GM18858 (cell line): ENCODE measurements around the gene GBGT1.

Source experiments
- ATAC-seq: cut with Tn5 transposase; IDR thresholded peaks from one replicate; pipeline ENCODE4 v1.9.1; 2021; ENCODE audit not compliant: unreplicated experiment

The GBGT1 gene

DNA sequence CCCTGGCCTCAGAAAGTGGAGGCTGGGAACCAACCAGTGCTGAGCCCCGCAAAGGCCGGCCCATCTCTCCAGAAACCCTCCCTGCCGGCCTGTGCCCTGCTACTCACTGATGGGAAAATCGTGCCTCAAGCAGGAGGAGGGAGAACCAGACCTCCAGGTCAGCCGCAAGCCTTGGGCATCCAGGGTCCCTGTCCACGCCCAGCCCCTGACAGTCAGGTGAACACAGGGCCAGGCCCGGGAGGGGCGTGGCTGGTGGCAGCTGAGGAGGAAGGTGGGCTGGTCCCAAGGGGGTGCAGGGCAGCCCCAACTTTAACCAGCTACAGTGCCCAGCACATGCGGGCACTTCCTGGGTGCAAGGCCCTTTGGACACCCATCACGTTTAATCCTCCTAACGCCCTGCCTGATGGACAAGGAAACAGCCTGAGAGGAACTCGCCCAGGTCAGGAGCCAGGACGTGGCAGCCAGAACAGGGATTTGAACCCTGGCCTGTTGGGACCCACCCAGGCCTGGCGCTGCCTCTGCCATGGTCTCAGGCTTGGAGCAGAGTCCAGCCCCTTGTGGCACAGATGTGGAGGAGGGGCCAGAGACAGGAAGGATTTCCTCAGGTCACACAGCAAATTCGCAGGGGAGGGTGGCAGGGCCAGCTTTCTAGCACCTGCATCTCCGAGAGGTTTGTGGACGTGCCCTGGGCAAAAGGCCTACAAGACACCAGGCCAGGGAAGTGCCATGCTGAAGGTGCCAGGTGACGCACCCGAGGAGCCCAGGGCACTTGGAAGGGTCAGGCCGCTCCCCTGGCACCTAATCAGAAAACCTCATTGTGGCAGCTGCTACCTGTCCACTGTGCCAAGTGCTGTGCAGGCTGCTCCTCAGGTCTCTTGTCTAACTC lies 47.1 kb downstream of the GBGT1 start:
- no peak for ATAC-seq

- ATAC-seq, result peak; percentile 73
Observed at GRCh38 chr9:133115604-133116345, 47.9 kb downstream of the GBGT1 start.

DNA sequence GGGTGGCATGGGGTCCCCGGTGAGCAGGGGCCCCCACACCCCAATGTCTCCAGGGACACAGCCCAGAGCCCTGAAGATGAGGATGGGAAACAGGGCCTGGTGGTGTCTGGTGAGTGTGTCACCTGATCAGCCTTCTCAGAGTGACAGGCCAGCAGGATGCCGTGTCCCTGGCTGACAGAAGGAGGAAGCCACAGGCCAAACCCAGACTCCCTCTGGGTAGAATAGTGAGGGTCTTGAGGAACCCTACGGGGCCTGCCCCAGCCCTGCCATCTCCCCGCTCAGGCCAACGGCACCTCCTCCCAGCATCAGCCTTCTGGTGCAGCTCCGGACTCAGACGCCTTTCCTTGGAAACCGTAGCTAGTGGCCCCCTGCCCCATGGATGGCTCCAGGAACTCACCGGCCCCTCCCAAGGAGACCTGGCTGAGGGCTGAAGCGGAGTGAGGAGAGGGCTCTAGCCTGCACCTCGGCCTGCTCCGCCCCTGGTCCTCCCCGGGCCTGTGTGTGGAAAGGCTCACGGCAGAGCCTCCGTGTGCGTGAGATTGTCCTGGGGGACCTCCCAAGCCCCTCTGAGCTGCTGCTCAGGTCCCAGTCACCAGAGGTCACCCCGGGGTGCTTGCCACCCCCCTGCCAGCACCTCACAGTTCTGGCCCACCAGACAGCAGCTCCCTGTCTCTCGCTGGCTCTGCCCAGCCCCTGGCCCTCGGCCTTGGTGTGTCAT lies 48.7 kb downstream of the GBGT1 start:
- ATAC-seq, result no peak

DNA sequence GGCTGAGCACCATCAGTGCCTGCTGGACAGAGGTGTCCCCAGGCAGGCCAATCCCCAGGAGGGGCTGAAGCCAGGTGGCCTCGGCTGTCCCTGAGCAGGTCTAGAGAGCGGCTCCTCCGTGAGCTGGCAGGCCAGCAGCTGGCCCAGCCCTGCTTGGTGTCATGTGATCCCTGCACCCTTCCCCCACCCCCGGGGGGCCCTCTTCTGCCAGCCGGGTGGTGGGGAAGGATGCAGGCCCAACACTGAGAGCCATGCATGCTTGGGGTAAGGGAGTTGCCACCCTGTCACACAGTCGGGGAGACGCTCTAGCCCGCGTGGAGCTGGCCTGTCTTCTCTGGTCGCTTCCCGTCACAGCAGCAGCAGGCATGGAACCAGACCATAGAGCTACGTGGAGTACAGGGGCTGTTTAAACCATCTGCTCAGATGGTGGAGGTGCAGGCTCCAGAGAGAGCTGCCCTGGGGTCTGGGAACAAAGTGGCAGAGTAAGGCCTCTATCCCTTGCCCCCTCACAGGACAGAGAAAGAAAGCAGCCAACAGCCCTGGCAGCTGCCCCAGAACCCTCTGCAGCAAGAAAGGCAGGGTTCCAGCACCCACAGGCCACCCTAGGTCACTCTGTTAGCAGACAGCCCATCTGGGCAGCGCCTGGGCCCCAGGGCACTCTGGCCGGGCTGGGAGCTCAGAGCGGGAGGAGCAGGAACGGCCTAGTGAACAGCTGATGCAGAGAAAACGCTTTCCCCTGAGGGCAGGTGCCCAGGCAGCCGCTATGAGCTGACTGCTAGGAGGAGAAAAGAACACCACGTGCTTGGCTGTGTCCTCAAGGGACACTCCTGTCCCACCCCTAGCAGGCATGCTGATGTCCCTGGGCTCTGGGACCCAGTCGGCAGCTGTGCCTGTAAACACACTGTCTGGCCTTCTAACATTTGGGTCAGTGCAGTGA lies 49.5 kb downstream of the GBGT1 start:
- ATAC-seq, result no peak

DNA sequence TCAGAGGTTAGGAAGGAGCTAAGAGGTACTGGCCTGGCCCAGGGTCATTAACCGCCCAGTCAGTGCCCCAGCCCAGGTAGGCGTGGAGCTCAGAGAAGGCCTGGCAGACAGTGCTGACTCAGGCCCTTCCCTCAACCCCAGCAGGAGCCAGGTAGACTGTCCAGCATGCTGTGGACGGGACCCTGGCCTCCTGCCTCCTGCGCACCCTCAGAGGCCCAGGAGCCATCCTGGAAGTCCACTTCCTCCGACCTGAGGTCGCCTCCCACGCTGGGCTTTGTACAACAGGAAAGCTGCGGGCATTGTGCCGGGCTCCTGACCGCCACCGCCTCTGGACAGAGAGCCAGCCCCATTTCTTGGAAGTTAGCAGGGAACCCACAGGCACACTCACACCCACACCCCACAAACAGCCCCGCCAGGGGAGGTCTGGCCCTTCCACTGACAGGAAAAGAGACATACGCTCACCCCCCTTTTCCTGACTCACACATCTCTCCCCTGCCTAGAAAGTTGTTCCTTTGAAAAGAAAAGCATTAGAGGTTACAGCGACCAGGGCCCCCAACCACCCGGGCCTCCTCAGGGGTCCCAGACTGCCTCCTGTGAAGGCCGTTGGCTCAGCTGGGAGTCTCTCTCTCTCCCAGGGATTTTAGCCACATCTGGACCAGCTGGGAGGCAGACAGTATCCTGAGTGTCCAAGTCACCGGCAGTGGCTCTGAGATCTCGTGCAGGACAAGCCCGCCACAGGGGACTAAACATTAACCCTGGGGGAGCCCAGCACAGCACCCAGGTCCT lies 50.4 kb downstream of the GBGT1 start:
- no peak for ATAC-seq

- ATAC-seq, result no peak
Observed at GRCh38 chr9:133112663-133113026, 51.1 kb downstream of the GBGT1 start.

GRCh38 chr9:133111808-133112662 lies 51.7 kb downstream of the GBGT1 start:
- ATAC-seq, result no peak

DNA sequence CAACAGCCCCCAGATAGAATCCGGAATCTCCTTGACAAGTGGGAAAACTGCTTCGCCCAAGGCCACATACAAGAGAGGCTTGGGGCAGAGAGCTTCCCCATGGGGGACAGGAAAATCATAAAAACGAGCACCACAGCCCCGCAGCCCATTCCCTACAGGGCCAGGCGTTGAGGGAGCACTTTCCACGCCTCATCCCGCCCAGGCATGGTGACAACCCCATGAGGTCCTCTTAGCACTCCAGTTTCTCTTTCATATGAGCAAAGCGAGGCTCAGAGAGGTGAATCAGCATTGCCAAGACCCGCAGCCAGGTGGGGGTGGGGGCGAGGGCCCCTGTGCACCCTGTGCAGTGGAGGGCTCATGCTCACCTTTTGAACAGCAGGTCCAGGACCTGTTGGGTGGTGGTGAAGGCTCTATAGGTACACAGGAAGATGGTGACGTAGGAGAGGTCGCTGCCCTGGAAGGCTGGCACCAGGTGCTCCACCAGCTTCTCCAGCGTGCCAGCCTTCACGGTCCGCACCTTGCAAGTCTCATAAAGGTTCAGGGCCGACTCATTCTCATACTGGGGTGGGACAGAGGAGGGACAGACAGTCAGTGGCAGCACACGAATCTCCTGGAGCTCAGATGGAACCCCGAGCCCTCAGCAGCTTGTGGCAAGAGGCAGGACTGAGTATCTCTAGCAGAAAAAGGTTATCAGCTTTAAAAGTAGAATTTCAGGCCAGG lies 53.6 kb downstream of the GBGT1 start:
- no peak for ATAC-seq

DNA sequence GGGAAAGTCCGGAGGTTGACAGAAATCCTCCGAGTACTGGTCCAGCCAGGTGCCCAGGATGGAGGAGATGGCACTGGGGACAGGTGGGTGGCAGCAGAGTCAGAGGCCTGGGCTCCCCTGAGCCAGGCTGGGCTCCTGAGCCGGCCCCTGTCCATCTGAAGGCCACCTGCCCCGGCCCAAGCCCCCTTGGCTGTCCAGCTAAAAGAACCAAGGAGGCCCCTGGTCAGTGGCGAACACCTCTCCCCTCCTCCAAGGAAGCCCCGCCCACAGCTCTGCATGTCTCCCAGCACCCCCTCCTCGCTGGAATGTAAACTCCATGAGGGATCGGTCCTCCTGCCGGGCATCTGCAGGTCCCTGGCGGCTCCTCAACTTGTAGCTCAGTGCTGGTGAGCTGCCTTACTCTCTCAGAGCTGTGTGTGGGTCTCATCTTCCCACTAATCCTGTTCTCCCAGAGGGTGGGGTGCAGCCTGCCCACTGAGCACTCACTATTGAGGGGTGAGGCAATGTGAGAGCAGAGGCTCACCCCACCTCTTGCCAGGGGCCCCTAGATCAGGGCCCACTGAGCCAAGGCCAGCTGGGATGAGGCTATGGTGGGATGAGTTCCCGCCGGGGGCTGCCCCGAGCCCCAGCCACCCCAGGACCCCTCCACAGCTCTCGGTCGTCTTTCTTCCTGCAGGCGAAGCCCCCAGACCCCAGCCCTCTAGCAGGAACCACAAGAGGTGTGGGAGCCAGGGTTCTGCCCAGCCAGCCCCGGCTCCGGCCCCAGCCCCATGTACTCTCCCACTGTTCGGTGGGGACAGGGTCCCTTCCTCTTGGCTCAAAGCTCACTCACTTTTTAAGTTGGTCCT lies 54.7 kb downstream of the GBGT1 start:
- no peak for ATAC-seq

DNA sequence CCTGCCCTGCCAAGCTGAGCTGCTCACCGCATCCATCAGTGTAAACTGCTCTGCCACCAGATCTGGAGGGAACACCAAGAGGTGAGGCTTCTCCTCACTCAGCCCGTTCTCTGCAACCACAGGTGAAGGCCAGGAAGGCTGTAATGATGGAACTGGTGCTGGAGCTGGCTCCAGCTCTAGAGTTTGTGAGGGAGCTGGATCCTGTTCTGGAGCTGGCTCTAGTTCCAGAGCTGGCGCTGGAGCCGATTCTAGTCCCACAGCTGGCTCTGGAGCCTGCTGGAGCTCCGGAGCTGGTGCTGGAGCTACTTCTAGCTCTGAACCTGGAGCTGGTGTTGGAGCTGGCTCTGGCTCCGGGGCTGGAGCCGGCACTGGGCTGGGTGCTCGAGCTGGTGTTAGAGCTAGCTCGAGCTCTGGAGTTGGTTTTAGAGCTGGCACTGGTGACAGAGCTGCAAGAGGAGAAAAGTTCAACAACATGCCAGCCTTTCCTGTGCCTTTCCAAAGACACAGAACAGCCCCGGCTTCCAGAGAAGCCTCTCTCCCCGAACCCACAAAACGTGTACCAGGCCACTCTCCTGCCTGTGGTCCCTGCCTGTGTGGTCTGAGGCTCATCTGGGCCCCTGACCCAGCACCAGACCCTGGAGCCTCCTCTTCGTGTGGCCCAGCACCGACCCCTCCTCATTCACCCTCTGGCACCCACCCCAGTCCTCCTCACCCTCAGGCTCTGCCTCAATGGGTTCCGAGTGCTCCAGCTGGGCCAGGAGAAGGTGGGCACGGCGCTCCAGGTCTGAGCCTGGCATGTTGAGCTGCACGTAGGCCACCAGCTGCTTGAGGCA lies 55.5 kb downstream of the GBGT1 start:
- no peak for ATAC-seq

DNA sequence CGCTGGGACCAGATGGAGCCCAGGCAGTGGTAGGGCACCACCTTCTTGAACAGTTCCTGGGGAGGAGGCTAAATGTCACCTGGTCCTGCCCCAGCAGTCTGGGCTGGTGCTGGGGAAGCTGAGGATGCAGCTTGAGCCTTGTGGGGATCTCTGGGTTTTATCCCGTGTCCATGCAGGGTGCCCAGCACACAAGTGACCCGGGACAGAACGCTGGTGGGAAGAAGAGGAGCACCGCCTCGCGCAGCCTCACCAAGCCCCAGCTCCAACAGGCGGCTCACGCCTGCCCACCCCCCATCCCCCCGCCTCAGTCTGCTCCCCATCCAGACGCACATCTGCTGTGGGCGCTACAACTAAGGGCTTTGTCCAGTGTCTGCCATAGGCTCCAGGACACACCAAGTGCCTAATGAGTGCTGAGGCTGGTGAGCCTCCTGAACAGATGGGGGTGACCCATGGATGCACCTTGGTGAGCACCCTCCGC lies 56.4 kb downstream of the GBGT1 start:
- no peak for ATAC-seq

DNA sequence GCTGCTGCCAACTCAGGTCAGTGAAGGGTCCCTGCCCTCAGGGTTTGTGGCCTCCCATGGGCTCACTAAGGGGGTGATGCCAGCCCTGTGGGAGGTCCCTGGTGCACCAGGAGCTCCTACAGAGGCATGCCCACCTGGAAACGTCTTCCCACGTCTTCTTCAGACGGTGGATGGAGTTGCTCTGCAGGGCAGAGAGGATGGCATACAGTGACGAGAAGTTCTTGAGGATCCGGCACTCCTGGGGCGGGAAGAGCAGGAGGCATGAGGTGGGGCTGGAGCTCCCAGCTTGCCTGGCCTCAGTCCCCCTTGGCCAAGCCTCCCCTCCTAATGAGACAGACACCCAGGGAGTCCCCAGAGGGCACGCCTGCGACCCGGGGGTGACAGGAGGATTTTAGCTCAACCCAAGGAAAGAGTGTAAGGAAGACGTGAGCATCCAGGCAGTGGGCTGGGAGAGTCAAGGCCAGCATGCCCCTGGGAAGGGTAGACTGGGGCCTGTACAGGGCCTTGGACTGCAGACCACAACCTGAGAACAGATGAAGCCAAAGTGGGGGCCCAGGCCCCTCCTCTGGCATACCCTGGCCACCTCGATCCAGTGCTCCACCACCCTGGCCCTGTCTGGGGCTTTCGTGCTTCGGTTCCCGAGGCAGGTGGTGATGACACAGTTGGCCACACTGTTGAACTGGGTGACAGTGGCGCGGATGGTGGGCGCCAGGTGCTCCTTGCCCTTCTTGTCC lies 57.0 kb downstream of the GBGT1 start:
- ATAC-seq, result no peak

- ATAC-seq, result no peak
Observed at GRCh38 chr9:133105461-133105770, 58.3 kb downstream of the GBGT1 start.

- no peak for ATAC-seq
Observed at GRCh38 chr9:133104718-133105460, 58.8 kb downstream of the GBGT1 start.

DNA sequence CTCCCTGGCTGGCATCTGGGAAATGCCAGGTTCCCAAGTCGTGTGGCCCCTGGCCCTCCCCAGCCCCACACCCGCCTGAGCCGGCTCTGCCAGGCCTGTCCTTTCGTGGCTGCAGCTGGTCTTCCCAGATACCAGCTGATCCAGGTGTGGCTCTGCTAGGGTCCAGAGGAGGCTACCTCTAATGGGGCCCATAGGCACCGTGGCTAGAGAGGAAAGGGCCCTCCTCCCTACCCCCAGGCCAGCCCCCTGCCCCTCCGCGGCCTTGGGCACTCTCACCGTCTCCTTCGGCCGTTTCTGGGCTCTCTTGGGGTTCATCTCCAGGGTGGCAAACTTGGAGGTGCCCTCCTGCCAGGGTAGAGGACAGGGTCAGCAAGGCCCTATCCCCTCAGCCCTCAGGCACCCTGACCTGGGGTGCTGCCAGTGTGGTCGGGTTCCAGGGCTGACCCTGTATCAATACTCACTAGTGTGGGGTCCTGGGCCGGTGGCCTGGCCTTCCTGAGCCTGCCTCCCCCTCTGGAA lies 59.7 kb downstream of the GBGT1 start:
- ATAC-seq, result no peak
